Central memory CD4-positive, alpha-beta T cell (primary cell): Measurements from ENCODE around the gene ST7.

Experiments
- DNase-seq: peaks from one replicate; pipeline ENCODE4 v3.0.0; 2022

ST7 gene

DNA sequence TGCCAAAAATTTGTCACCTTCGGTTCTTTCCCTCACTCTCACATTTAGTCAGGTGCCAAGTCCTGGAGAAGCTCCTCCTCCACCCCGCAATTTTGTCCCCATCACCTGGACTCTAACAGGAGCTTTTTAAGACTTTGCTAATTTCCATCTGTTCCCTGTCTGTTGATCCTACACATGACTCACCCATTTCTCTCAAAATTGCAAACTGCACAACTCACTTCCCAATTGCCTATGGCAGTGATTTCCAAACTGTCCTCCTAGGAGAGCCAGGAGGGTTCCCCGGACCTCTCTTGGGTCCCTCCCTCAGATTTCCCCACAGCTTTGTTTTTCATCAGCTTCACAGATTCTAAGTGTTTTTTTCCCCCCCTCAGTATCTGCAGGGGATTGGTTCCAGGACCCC lies 249.2 kb downstream of the ST7 start:
- DNase-seq, result no peak

GRCh38 chr7:117203205-117203604 lies 249.9 kb downstream of the ST7 start:
- DNase-seq, result no peak

DNA sequence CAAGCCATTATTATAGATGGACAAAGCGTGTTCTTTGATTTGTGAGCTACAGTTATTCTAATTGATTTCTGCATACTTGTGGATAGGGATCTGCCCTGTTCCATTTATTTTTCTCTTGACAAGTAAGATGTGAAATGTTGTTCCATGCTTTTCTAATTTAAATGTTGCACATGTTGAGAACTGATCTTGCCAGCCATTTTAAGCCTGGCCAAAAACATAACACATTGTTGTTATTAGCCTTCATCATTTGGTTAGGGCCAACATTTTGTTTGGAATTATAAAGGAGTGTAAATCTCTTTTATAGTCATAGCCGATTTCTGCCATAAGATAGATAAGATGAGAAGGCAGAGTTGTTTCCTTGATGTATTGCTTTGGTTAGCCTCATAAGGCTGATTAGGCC lies 252.6 kb downstream of the ST7 start:
- DNase-seq, result no peak

- no peak for DNase-seq
These were observed 255.0 kb downstream of the ST7 start for GRCh38 chr7:117208257-117208656.

- no peak for DNase-seq
These were observed 257.1 kb downstream of the ST7 start for GRCh38 chr7:117210397-117210796.

DNA sequence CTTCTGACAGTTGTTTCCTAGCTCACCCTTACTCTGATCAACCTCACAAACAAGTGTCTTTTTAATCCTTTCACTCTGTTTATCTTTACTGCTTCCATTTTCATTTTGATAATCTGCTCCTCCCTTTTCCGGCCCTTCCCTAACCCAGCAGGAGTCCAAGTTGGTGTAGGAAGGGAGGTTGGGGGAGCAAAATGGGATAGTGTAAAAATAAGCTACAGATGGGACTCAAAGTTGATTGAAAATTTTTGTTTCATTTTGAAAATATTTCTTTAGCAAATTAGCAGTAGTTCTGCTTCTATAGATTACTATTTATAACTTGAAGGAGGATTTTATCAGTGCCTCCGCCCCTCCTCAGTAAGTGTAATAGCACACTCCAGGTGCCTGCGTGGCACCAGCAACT lies 257.6 kb downstream of the ST7 start:
- no peak for DNase-seq

DNA sequence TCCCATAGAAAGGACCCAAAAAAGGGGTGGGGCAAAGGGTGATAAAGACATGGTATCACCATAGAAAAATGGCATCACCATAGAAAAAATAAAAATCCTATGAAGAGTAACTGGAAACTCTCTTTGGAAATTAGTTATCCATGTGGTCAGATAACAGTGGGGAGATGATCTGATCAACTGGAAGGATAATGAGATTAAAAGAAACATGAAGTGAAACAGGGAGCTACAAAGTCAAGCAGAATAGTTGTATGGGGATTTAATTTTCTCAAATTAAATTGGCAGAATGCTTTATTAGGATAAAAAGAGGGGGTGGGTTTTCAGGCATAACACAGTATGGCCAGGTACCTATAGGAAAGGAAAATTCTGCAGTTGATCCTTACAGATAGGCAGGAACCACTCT lies 258.3 kb downstream of the ST7 start:
- DNase-seq, result no peak

- peak; percentile 3 for DNase-seq
These were observed 259.9 kb downstream of the ST7 start for GRCh38 chr7:117212969-117213877.

DNA sequence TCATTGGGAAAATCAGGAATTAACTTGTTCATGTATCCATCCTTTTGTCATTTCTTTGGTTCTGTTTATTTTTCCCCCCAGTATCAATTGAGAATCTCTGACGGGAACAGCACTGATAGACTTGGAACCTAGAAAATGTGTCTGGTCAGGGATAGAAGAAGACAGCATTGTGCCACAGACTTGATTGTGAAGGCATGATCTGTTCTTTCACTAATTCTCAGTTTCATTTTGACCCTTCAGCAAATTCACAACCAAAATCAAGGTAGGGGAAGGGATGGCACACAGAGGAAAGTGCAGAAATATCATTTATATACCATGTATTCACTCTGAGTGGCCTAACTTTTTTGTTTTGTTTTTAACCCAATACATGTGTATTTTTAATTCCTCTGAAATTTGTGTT lies 262.7 kb downstream of the ST7 start:
- no peak for DNase-seq

DNA sequence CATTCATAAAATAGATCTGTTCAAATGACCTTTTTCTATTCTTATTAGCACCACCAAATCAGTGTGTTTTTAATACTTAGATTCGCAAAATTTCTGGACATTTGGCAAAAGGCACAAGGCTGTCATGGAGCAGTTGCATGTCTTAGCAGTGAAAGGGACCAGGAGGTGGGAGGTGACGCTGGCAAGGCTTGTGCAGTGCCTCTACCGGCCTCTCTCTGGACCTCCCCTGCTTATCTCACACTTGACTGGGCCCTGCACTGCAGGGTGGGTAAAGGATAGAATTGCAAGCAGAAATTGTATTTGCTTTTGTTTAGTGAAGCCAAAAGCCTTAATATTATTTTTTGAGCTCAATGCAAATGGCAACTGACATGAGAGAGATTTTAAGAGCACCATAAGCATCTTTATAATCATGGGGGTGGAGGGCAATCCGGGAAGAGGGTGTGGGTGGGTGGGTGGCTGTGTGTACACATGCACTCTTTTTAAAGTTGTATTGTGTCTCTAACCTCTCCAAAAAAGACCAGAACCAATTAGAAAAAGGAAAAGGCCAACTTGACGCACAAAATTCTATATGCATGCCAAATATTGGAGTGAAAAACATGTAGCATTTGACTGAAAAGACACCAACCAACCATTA lies 263.3 kb downstream of the ST7 start:
- no peak for DNase-seq

GRCh38 chr7:117217106-117218035 lies 264.1 kb downstream of the ST7 start:
- no peak for DNase-seq

- DNase-seq, result no peak
These were observed 265.4 kb downstream of the ST7 start for GRCh38 chr7:117218700-117219099.

GRCh38 chr7:117219485-117219884 lies 266.2 kb downstream of the ST7 start:
- no peak for DNase-seq

DNA sequence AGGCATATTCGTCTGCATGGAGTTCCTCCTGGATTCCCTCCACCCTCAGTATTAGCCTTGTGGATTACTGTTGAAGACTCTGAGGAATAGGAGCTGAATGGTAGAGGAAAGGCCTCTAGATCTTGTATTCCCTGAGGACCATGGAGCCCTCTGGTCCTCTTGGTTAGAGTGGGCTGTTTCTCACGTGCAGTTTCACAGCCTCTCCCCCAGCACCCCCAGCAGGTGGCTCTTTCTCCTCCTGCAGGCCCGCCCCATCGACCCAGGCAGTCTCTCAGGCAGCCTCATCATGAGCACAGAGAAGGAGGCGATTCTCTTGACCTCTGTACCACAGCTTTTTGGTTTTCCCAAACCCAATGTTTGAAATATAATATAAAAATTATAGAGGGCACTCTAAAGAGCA lies 267.5 kb downstream of the ST7 start:
- no peak for DNase-seq

DNA sequence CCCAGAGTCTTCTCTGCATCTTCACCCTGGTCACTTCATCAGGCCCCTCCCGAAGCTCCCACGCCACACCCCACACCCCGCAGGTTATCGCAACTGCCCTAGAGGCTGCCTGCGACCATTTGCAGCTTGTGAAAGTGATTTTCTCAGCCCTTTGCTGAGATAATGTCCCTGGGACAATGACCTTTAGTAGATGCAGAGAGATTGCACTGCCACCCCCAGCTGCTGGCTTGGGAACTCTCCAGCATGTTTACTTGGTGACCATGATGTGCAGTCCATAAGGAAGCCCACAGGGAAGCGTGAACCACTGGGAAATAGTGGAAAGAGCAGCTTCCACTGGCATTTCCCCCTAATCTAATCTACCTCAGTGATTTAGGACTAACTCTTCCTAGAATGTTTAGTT lies 272.2 kb downstream of the ST7 start:
- DNase-seq, result no peak

DNA sequence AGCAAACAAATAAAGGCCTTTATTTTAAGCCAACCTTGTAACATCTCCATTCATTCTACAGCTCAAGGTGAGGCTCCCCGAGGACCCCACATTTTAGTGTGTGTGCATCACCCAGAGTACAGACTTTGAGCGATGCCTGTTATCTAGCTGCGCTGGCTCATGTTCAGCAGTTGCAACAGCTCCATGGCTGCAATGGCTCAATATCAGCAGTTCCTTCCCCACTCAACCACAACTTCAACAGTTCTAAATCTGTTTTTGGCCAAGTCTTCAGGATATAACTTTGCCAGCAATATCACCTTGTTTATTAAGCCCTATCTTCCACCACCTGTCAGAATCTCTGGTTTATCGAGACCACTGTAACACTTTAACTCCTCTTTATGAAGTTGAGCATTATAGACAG lies 273.8 kb downstream of the ST7 start:
- DNase-seq, result no peak

- no peak for DNase-seq
These were observed 276.0 kb downstream of the ST7 start for GRCh38 chr7:117229350-117229749.

DNA sequence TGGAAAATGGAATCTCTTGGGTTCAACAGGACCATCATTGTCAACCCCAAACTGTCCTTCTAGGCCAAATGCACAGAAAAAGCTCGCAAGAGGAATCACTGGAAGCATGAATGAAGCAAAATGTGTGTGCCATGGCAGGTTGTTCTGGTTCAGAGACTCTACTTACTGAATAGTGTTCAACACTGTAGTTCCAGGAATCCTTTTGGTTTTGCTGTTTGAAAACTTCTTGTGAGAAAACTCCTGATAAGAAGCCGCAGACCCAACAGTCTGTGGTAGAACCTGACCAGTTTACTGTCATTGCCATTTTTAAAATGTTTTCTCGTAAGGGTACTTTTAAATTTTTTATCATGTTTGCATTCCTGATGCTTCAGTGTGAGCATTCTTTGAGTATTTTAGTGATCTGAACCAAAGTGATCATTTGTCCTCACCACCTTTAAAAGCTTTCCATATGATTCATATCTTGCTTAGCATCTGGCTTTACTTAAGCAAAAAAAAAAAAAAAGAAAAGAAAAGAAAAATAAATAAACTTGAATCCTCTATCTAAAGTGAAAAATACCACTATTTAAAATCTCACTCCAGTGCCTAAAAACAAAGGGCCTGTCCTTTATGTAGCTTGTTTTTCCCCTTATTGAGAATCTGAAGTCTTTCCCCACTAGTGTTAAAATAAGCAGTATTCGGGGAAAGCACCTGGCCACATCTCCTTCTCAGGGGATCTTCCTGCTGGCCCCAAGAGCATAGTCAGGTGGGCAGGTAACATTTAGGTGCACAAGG lies 277.2 kb downstream of the ST7 start:
- DNase-seq, result no peak

GRCh38 chr7:117231047-117231359 lies 277.7 kb downstream of the ST7 start:
- DNase-seq, result no peak

DNA sequence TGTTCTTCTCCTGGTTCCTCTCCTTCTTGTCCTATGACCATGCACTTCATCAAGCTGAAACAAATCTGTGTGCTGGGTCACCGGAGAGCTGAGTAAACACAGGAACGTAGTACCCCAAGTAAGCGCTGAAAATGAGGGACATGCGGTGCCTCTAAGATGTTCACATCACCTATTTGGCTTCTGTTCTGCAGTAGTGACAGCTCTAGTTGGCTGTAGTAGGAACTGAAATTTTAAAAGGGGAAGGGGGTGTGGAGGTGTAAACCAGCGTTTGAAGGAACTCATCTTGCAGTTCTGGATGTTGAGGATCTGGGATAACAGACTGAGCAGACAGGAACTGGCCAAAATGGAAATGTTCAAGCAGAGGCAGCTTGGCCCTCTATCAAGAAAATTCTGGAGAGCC lies 284.3 kb downstream of the ST7 start:
- no peak for DNase-seq

DNA sequence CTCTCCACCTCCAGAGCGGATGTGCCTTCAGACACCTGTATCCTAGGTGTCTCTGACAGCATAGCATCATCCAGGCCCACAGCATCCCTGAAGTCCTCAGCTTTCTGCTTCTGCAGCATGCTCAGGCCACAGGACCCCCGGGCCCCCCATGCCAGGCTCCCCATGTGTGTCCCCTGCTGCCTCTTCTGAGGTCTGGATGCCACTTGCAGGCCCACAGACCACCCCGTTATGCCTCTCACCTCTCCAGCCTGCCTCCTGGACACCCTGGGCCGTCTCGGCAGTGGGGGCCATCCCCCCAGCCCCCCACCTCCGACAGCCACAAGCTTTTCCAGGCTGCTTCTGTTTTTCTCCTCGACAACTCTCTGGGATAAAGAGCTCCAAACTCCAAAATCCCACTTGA lies 285.2 kb downstream of the ST7 start:
- DNase-seq, result no peak

- DNase-seq, result no peak
These were observed 285.6 kb downstream of the ST7 start for GRCh38 chr7:117238937-117239336.

DNA sequence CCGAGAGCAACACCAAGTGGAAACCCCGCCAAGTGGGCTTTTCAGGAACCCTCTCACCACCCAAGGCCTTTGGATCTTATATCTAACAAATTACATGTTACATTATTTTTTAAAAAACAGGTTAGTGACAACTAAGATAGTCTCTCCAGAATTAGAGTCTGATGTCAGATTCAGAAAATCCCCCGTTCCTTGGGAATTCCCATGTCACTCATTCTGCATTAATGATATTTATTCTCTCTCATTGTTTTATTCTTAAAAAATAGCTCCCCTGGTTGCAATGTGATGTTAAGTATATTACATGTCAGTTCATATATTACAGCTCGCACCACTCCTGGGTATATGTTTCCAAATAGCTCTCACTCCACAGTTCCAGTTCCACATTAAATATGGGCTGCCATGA lies 287.8 kb downstream of the ST7 start:
- no peak for DNase-seq
